GM13976 (cell line): ENCODE results near the gene TNNT2.

Experiments
- DNase-seq: peaks from one replicate; pipeline ENCODE4 v3.0.0; 2012; ENCODE audit warnings: low spot score
- in situ Hi-C: fragments of 300-500 bp; cut with MboI; formaldehyde crosslinking; loops from one replicate; pipeline ENCODE4 v1.12.0; 2022; ENCODE audit warnings: low sequenced_read_pairs, mixed read lengths, inconsistent platforms; ENCODE audit not compliant: unreplicated experiment
- TF ChIP-seq, protein P1 (sequence below): IDR thresholded peaks from 2 replicates; pipeline ENCODE4 v1.5.1; 2012; ENCODE audit warnings: borderline replicate concordance, mild to moderate bottlenecking; ENCODE audit not compliant: insufficient read depth; ENCODE audit errors: extremely low read depth, missing control alignments, control extremely low read depth

Gene TNNT2

DNA sequence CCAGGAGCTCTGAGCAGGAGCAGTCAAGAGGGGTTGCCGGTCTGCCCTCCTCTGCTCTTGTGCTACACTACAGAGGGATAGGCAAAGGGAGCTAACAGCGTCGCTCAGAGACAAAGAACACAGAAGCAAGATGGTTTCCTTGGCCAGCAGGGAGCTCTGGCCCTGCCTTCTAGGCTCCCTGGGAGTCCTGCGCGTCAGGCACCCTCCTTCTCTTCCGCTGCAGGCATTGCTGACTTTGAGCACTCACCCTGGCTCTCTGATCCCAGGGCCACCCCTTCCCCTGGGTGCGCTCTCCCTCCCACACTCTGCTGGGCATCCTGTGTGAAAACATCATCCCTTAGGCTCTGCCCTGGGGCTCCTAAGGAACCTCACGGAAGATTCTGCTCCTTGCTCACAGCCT is 43.6 kb upstream of the TNNT2 start:
- no peak for DNase-seq
- TF ChIP-seq, protein P1, sequence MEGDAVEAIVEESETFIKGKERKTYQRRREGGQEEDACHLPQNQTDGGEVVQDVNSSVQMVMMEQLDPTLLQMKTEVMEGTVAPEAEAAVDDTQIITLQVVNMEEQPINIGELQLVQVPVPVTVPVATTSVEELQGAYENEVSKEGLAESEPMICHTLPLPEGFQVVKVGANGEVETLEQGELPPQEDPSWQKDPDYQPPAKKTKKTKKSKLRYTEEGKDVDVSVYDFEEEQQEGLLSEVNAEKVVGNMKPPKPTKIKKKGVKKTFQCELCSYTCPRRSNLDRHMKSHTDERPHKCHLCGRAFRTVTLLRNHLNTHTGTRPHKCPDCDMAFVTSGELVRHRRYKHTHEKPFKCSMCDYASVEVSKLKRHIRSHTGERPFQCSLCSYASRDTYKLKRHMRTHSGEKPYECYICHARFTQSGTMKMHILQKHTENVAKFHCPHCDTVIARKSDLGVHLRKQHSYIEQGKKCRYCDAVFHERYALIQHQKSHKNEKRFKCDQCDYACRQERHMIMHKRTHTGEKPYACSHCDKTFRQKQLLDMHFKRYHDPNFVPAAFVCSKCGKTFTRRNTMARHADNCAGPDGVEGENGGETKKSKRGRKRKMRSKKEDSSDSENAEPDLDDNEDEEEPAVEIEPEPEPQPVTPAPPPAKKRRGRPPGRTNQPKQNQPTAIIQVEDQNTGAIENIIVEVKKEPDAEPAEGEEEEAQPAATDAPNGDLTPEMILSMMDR = no peak
- in situ Hi-C loops = no loop called here

DNA sequence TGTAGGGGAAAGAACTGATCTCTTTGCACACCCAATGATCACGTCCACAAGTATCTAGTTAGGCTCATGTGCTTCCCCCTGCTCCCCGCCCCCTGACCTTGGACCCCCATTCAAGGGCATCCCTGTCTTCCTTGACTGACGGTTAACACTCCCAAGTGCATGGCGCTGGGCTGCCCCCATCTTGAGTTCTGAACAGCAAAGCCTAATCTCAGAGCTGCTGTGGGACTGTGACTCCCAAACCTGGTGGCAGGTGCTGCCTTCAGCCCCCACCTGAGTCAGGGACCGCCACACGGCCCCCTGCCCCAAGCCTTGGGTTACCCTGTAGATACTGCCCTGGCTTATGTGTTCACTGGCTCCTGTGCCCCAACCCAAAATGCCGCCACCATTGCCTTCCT is 43.1 kb upstream of the TNNT2 start:
- DNase-seq = no peak
- TF ChIP-seq, protein P1 = no peak
- in situ Hi-C loops = no loop called here

DNA sequence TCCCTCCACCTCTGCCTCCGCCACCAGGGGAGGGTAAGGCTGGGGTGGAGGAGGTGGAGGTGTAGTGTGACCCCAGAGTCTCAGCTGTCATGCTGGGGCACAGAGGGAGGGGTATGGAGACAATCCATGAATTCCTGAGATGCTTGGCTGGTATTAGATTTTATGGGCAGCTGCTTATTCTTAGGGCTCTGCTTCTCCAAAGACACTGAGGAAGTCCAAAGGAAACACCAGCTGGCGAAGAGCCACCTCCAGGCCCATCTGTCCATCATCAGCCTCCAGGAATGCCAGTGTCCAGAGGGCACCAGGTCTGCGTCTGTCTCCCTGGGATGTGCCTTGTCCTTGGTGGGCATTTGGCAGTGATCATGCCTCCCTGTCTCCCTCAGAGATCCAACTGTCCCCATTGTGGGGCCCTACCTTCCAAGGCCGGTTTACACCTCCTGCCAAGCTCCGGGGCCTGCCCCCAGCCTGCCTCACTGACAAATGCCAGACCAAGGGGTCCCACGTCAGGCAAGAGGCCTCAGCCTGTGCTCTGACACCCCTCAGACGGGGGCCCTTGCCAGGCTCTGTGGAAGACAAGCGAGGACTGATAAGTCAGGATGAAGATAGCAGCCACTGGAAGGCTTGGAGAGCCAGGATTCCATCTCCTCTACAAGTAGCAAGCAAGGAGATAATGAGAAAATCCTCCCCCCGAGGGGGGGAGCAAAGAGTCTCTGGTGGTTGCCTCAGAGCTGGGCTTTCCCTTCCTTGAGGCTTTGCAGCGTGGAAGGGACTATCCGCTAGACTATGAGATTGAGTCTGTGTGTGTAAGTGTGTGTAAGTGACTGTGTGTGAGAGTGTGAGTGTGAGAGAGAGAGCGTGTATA is 42.5 kb upstream of the TNNT2 start:
- in situ Hi-C loops = no loop called here
- no peak for DNase-seq
- TF ChIP-seq, protein P1 = no peak

DNA sequence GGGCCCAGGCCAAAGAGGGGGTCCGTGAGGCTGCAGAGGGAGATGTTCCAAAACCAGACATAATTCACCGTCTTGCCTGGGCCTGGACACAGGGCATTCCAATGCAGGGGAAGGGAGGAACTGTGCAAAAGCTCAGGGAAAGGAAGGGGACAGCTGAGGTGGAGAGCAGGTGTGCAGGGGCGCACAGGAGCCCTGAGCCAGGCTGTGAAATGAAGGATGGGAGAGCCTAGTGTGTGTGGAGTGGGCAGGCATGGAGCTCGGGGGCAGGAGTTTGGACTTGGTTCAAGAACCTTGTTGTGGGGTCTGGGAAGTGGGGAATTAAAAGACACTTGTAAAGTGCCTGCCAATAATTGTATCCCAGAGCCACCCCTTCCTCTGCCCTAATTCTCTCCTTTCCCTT is 41.8 kb upstream of the TNNT2 start:
- TF ChIP-seq, protein P1 = no peak
- in situ Hi-C loops = no loop called here
- DNase-seq = no peak

DNA sequence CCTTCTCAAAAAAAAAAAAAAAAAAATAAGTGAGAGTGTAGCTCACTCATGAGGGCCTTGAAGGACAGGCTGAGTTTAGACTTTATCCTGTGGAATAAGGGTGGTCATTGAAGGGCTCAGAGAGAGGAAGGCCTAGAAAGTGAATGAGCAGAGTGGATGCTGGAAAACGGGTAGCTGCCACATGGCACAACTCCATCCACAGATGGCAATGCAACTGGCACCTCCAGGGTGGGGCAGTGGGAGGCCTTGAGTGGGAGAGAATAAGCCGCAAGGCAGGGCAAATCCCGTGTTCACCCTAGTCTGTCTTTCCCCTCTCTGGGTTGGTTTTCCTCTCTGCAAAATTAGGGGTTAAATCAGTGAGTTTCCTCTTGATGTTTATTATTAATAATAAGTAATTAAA is 41.0 kb upstream of the TNNT2 start:
- no peak for DNase-seq
- TF ChIP-seq, protein P1 = no peak
- in situ Hi-C loops = no loop called here

DNA sequence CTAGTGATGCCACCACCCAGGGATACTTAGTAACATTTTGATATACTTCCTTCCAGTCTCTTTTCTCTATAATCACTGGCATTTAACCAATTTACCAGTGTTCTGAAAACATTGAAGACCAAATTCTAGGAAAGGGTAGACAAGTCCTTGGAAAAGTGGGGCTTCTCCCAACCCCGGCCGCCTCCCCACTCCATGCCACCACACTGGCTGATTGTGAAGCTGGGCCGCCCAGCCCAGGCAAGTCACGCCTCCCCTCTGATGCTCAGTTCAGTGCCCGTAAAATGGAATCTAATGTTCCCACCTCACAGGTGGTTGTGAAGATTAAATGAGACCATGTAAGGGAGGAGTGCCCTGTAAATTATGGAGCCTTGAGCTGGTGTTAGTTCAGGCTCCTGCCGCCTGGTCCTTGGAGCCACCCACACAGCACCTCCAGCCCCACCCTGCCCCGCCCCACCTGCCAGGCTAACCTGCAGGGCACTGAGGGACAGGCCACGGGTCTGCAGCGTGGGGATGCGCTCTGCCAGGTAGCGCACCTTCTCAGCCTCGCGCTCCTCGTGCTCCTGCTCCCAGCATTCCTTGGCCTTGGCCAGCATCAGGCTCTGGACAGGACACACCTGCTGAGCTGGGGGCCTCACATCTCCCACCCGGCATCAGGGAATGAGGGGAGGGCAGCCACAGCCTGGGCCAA is 36.7 kb upstream of the TNNT2 start:
- DNase-seq = no peak
- TF ChIP-seq, protein P1 = no peak
- in situ Hi-C loops = no loop called here

DNA sequence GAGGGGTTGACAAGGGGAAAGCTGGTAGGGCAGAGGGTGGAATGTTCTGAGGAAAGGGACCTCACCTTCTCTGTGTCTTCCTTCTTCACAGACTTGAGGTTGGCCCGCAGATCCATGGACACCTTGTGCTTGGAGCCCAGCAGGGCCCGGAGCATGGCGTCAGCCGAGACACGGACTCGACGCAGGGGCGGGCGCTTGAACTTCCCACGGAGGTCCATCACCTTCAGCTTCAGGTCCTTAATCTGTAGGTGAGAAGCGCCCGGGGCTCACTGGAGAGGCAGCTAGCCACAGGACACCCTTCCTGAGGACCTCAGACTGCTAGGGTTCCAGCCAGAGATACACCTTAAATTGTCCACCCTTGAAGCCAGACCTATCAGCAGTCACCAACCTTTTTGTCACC is 33.8 kb upstream of the TNNT2 start:
- in situ Hi-C loops = no loop called here
- DNase-seq = no peak
- TF ChIP-seq, protein P1 = no peak
